Stomach (tissue), 9 donors: ENCODE data around the gene LIFR. TPM values are rescaled to one million over a fixed set of nuclear protein-coding genes. Genes with fewer than 3 reads are reported as not detected.

Source experiments
- DNase-seq, 2 donors: peaks; one replicate each; pipeline versions ENCODE4 v3.0.0 to v3.0.0-alpha.2; 2013 to 2019
- H3K27ac ChIP-seq, 5 donors: fragments of 200-600 bp in 4 of 5; sonication (generic) in 4 of 5; one replicate each; pipeline ENCODE4 v1.5.1; 2013 to 2019; ENCODE audit warnings: mild to moderate bottlenecking in 1 of 5, moderate library complexity in 1 of 5
- H3K27me3 ChIP-seq, 3 donors: fragments of 200-600 bp; sonication (generic); one replicate each; pipeline ENCODE4 v1.5.1; 2017 to 2019; ENCODE audit warnings: mixed run types in 1 of 3
- H3K36me3 ChIP-seq, 4 donors: fragments of 200-600 bp; sonication (generic); 1 replicate in 3 of 4; 2 replicates in 1 of 4; pipeline ENCODE4 v1.5.1; 2016 to 2019
- H3K4me1 ChIP-seq, 4 donors: fragments of 200-600 bp; sonication (generic); one replicate each; pipeline ENCODE4 v1.5.1; 2016 to 2019
- H3K4me3 ChIP-seq, 4 donors: fragments of 200-600 bp; sonication (generic) in 3 of 4; one replicate each; pipeline ENCODE4 v1.5.1; 2016 to 2019; ENCODE audit warnings: mild to moderate bottlenecking in 1 of 4
- H3K9me3 ChIP-seq, 4 donors: fragments of 200-600 bp; sonication (generic); one replicate each; pipeline ENCODE4 v1.5.1; 2016 to 2019
- CTCF ChIP-seq, 7 experiments: fragments of 450-650 bp in 4 of 7; fragments of 200-600 bp in 3 of 7; sonication (generic) in 3 of 7; IDR thresholded peaks; one replicate each; pipeline ENCODE4 v1.5.1; 2016 to 2019; ENCODE audit warnings: antibody characterized with exemption in 7 of 7, control low read depth in 2 of 7, mild to moderate bottlenecking in 1 of 7
- EP300 ChIP-seq: sonication (generic); formaldehyde crosslinking; IDR thresholded peaks from one replicate; pipeline ENCODE4 v1.6.1; 2017; ENCODE audit warnings: antibody characterized with exemption
- POLR2A ChIP-seq, 4 donors: fragments of 450-650 bp; IDR thresholded peaks; one replicate each; pipeline ENCODE4 v1.6.1; 2016; ENCODE audit warnings: antibody characterized with exemption in 4 of 4, control low read depth in 2 of 4, mild to moderate bottlenecking in 1 of 4, moderate library complexity in 1 of 4
- POLR2AphosphoS5 ChIP-seq, 3 donors: sonication (generic); formaldehyde crosslinking; IDR thresholded peaks; one replicate each; pipeline ENCODE4 v1.6.1; 2016; ENCODE audit warnings: antibody characterized with exemption in 3 of 3
- WGBS, 5 donors: extraction: QIAGEN DNeasy Blood & Tissue Kit in 3 of 5; methylation state at CpG; one replicate each; pipeline versions ENCODE4 v1.1.5 to v1.1.7; 2013 to 2018; 5-methylcytosine and 5-hydroxymethylcytosine counted together
- intact Hi-C: fragments of 100-400 bp; cut with DNase I; formaldehyde crosslinking; loops from one replicate; pipeline ENCODE4 v1.15.1; 2023; ENCODE audit warnings: low total_unique reads
- polyA plus RNA-seq, 3 donors: library from polyadenylated mRNA; stranded (reverse); fragments of 200-250 nt; gene quantifications; one replicate each; pipeline ENCODE4 v1.2.3, GENCODE V29; 2013
- small RNA-seq, 4 donors: library from RNA; depleted of rRNA; stranded (forward); fragments of <200 nt; gene quantifications; one replicate each; pipeline ENCODE3, GENCODE V24; 2016
- total RNA-seq, 5 donors: library from RNA; depleted of rRNA; stranded (reverse); fragments of >200 nt; gene quantifications; one replicate each; pipeline versions ENCODE4 v1.1.0 to v1.2.3, GENCODE V29; 2014 to 2016
- donor health status: healthy with polysubstance abuse.
- donor health status: Bipolar disorder and iron deficiency.
- donor health status: healthy.

LIFR gene
- total and polyA plus RNA-seq, 8 donors: 6.2 to 259 (median 45.1) TPM

GRCh38 chr5:38426986-38427950, 129.2 kb downstream of the LIFR start:
- intact Hi-C loops: no loop called here
- H3K4me3 ChIP-seq: no peak overlapping the region
- 78 to 83% (median 82%) methylated on average over 9 of the region's 9 CpGs for WGBS, 5 donors

GRCh38 chr5:38426490-38426889, 130.0 kb downstream of the LIFR start:
- H3K9me3 ChIP-seq: no peaks in the 10 kb centered on the region
- no peak overlapping the region for H3K4me3 ChIP-seq
- intact Hi-C loops: no loop called here
- TF ChIP-seq POLR2AphosphoS5 (IDR thresholded peaks at IDR 0.05): no peak
- no peak for TF ChIP-seq CTCF (IDR thresholded peaks at IDR 0.05)
- TF ChIP-seq POLR2A (IDR thresholded peaks at IDR 0.05): no peak
- no peak for TF ChIP-seq EP300
- no peak for DNase-seq
- no peak overlapping the region for H3K27ac ChIP-seq
- no peaks in the 10 kb centered on the region for H3K36me3 ChIP-seq
- peaks cover 0 to 6% (median 0%) of the 10 kb centered on the region in 3 donors for H3K27me3 ChIP-seq
- no peaks in the 10 kb centered on the region for H3K4me1 ChIP-seq
- 50 to 74% (median 69%) methylated on average over 1 of the region's 1 CpG for WGBS, 5 donors

More at GRCh38 chr5:38426986-38427950, 129.2 kb downstream of the LIFR start:
- no peak overlapping the region for H3K27ac ChIP-seq
- H3K4me1 ChIP-seq: no peaks in the 10 kb centered on the region
- TF ChIP-seq POLR2AphosphoS5 (IDR thresholded peaks at IDR 0.05): no peak
- no peak for TF ChIP-seq POLR2A (IDR thresholded peaks at IDR 0.05)
- TF ChIP-seq CTCF (IDR thresholded peaks at IDR 0.05): no peak
- no peak for TF ChIP-seq EP300
- H3K36me3 ChIP-seq: no peaks in the 10 kb centered on the region
- H3K9me3 ChIP-seq: no peaks in the 10 kb centered on the region
- H3K27me3 ChIP-seq: peaks cover 0 to 6% (median 0%) of the 10 kb centered on the region in 3 donors
- no peak for DNase-seq

Small RNA genes within 50 kb of the gene (small RNA-seq; reads per million reads assigned to genes)
- gene AC091839.1: 0 reads per million in 4 donors
- gene MIR3650: 0 reads per million in 4 donors
